Measurements from ENCODE around the gene ZRANB2. TPM values are rescaled to one million over a fixed set of nuclear protein-coding genes. Genes with fewer than 3 reads are reported as not detected.

Gene ZRANB2
- total RNA-seq, 2 donors from 2014 or later = 23.5 to 37.9 TPM

MicroRNA genes within 50 kb of the gene (microRNA counts, 767-probe panel; counts per million panel counts)
- microRNA hsa-miR-186-5p = 2,736 to 5,314 counts per million in 2 donors

Small RNA genes lying within 50 kb of the gene (microRNA-seq; reads per million reads assigned to microRNA genes)
- gene MIR186 (ENCODE audit: borderline number of aligned reads in 2 of 2, borderline replicate concordance in 1 of 2) = 515 to 715 reads per million in 2 donors

Other genes with a start within 250 kb of the ZRANB2 start
- gene PTGER3, start 33.2 kb downstream of the ZRANB2 start, total RNA-seq = 1 to 10 TPM in 1 of 2 donors, under 1 TPM in 1; 0.52 to 4.6 TPM

Measured in right atrium auricular region (tissue), 2 donors.